Cardiac fibroblast (primary cell): ENCODE data around the gene RSF1.
"Not testable (repeated sequence)": the region's sequence is repeated elsewhere in the genome, so short reads cannot be mapped to it uniquely, and the experiment has no call there.

Experiments used
- DNase-seq, 2 donors: peaks; one replicate each; pipeline versions ENCODE4 v3.0.0 to v3.0.0-alpha.2; 2010; ENCODE audit warnings: low read depth in 2 of 2
- H3K4me3 ChIP-seq, 2 donors: replicated peaks in 1 of 2; 1 replicate in 1 of 2; 2 replicates in 1 of 2; pipeline ENCODE4 v1.5.1; 2011; ENCODE audit warnings: low read depth in 2 of 2, low read length in 2 of 2, mild to moderate bottlenecking in 2 of 2, moderate library complexity in 1 of 2
- TF ChIP-seq, protein P1 (sequence below): IDR thresholded peaks from one replicate; pipeline ENCODE4 v1.5.1; 2011; ENCODE audit warnings: low read depth, mild to moderate bottlenecking, low read length, inconsistent platforms

RSF1 gene

GRCh38 chr11:77854838-77855237, 34.3 kb upstream of the RSF1 start:
- no peak overlapping the region for H3K4me3 ChIP-seq
- TF ChIP-seq, protein P1, sequence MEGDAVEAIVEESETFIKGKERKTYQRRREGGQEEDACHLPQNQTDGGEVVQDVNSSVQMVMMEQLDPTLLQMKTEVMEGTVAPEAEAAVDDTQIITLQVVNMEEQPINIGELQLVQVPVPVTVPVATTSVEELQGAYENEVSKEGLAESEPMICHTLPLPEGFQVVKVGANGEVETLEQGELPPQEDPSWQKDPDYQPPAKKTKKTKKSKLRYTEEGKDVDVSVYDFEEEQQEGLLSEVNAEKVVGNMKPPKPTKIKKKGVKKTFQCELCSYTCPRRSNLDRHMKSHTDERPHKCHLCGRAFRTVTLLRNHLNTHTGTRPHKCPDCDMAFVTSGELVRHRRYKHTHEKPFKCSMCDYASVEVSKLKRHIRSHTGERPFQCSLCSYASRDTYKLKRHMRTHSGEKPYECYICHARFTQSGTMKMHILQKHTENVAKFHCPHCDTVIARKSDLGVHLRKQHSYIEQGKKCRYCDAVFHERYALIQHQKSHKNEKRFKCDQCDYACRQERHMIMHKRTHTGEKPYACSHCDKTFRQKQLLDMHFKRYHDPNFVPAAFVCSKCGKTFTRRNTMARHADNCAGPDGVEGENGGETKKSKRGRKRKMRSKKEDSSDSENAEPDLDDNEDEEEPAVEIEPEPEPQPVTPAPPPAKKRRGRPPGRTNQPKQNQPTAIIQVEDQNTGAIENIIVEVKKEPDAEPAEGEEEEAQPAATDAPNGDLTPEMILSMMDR = no peak
- no peak for DNase-seq

DNA sequence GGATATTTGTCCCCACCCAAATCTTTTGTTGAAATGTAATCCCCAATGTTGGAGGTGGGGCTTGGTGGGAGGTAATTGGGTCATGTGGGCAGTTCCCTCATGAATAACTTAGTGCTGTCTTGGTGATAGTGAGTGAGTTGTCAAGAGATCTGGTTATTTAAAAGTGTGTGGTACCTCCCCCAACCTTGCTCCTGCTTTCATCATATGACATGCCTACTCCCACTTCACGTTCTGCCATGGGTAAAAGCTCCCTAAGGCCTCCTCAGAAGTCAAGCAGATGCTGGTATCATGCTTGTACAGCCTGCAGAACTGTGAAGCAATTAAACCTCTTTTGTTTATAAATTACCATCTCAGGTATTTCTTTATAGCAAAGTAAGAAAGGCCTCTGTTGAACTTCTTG, 31.0 kb upstream of the RSF1 start:
- no peak overlapping the region for H3K4me3 ChIP-seq
- TF ChIP-seq, protein P1 = no peak
- DNase-seq = peak; percentile 1 to 13

DNA sequence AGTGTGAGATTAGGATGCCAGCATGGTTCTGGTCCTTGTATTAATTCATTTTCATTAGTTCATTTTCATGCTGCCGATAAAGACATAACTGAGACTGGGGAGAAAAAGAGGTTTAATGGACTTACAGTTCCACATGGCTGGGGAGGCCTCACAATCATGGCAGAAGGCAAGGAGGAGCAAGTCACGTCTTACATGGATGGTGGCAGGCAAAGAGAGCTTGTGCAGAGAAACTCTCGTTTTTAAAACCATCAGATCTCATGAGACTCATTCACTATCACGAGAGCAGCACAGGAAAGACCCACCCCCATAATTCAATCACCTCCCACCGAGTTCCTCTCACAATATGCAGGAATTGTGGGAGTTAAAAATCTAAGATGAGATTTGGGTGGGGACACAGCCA, 23.2 kb upstream of the RSF1 start:
- not testable (repeated sequence) for H3K4me3 ChIP-seq, DNase-seq

GRCh38 chr11:77842441-77843121, 22.1 kb upstream of the RSF1 start:
- DNase-seq = peak; percentile 21 to 61
- no peak overlapping the region for H3K4me3 ChIP-seq
- TF ChIP-seq, protein P1 = no peak

- no peak for DNase-seq
- TF ChIP-seq, protein P1 = no peak
These were observed 12.8 kb upstream of the RSF1 start for GRCh38 chr11:77833302-77833701.

GRCh38 chr11:77828926-77829325, 8.4 kb upstream of the RSF1 start:
- no peak for DNase-seq
- TF ChIP-seq, protein P1 = no peak

More at GRCh38 chr11:77833302-77833701, 12.8 kb upstream of the RSF1 start:
- no peak overlapping the region for H3K4me3 ChIP-seq

DNA sequence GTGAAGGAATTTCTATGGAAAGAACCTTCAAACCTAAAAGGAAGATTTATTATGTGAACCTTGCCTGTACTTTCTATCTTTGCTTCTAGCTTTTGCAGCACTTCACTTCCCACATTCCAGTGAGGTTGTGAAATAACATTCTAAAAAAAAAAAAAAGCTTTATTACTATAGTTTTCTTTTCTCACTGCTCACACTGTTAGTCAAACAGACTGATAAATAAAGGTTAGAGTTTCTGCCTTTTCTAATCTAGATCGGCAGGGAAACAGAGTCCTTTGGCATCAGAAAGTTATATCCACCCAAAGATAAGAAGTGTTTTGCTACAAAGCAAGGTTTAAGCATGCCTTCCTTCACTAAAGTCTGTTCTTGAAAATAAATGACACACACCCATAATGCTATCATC, 3.3 kb upstream of the RSF1 start:
- DNase-seq = peak; percentile 55 to 72
- no peak overlapping the region for H3K4me3 ChIP-seq
- TF ChIP-seq, protein P1 = no peak

More at GRCh38 chr11:77828926-77829325, 8.4 kb upstream of the RSF1 start:
- H3K4me3 ChIP-seq = no peak overlapping the region

DNA sequence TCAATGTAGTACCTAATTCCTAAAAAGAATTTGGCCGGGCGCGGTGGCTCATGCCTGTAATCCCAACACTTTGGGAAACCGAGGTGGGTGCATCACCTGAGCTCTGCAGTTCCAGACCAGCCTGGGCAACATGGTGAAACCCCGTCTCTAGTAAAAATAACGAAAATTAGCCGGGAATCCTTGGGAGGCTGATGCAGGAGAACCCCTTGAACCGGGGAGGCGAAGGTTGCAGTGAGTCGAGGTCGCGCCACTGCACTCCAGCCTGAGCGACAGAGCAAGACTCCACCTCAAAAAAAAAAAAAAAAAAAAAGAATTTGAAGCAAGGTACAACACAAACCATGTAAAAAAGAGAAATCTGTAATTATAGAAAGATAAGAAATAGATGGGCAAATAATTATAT, 1.6 kb upstream of the RSF1 start:
- DNase-seq = not testable (repeated sequence)
- peak overlapping the region; percentile 94 to 95 for H3K4me3 ChIP-seq
